H9 (cell line): ENCODE results near the gene CAMK2N2. TPM values are rescaled to one million over a fixed set of nuclear protein-coding genes. Genes with fewer than 3 reads are reported as not detected.

Experiments used
- DNase-seq: peaks from one replicate; pipeline ENCODE4 v3.0.0-alpha.2; 2017
- H2AFZ ChIP-seq: one replicate; pipeline ENCODE4 v1.6.1; 2013; ENCODE audit warnings: mild to moderate bottlenecking, low read length, control low read depth, moderate library complexity
- H2AK5ac ChIP-seq: 2 replicates; pipeline ENCODE4 v1.6.1; 2013; ENCODE audit warnings: low read length, control low read depth, mixed read lengths; ENCODE audit not compliant: insufficient read length
- H2BK120ac ChIP-seq: one replicate; pipeline ENCODE4 v1.6.1; 2013; ENCODE audit warnings: low read depth, mild to moderate bottlenecking, low read length, control low read depth, inconsistent platforms; ENCODE audit not compliant: poor library complexity, severe bottlenecking
- H2BK12ac ChIP-seq: 2 replicates; pipeline ENCODE4 v1.6.1; 2013; ENCODE audit warnings: low read length, control low read depth, mixed read lengths, low read depth; ENCODE audit not compliant: insufficient read length
- H2BK15ac ChIP-seq: 2 replicates; pipeline ENCODE4 v1.6.1; 2013; ENCODE audit warnings: low read depth, low read length, control low read depth
- H2BK20ac ChIP-seq: one replicate; pipeline ENCODE4 v1.6.1; 2013; ENCODE audit warnings: low read depth, mild to moderate bottlenecking, low read length, control low read depth, inconsistent platforms; ENCODE audit not compliant: poor library complexity, severe bottlenecking
- H2BK5ac ChIP-seq: 2 replicates; pipeline ENCODE4 v1.6.1; 2013; ENCODE audit warnings: low read length, control low read depth, mixed read lengths; ENCODE audit not compliant: insufficient read length
- H3K14ac ChIP-seq: 2 replicates; pipeline ENCODE4 v1.6.1; 2013; ENCODE audit warnings: low read length, control low read depth; ENCODE audit not compliant: insufficient read depth
- H3K18ac ChIP-seq: 2 replicates; pipeline ENCODE4 v1.6.1; 2013; ENCODE audit warnings: low read depth, mild to moderate bottlenecking, mixed read lengths, low read length, control low read depth; ENCODE audit not compliant: insufficient read length
- H3K23ac ChIP-seq: 2 replicates; pipeline ENCODE4 v1.6.1; 2013; ENCODE audit warnings: low read length, control low read depth, mixed read lengths, low read depth; ENCODE audit not compliant: insufficient read length
- H3K23me2 ChIP-seq: 2 replicates; pipeline ENCODE4 v1.6.1; 2013; ENCODE audit warnings: low read depth, mild to moderate bottlenecking, mixed read lengths, low read length, control low read depth; ENCODE audit not compliant: insufficient read length, poor library complexity, severe bottlenecking
- H3K27ac ChIP-seq: 2 replicates; pipeline ENCODE4 v1.5.1; 2013; ENCODE audit warnings: low read length, control low read depth, mixed read lengths, low read depth; ENCODE audit not compliant: insufficient read length
- H3K27me3 ChIP-seq: 2 replicates; pipeline ENCODE4 v1.6.1; 2013; ENCODE audit warnings: low read length, control low read depth, inconsistent platforms; ENCODE audit not compliant: insufficient read depth
- H3K4ac ChIP-seq: 2 replicates; pipeline ENCODE4 v1.6.1; 2013; ENCODE audit warnings: low read depth, mild to moderate bottlenecking, control low read depth, inconsistent platforms, low read length, moderate library complexity
- H3K4me1 ChIP-seq: 2 replicates; pipeline ENCODE4 v1.6.1; 2013; ENCODE audit warnings: low read length, control low read depth, inconsistent platforms; ENCODE audit not compliant: insufficient read depth
- H3K4me2 ChIP-seq: 2 replicates; pipeline ENCODE4 v1.6.1; 2013; ENCODE audit warnings: low read length, control low read depth, mixed read lengths; ENCODE audit not compliant: insufficient read length, insufficient read depth
- H3K56ac ChIP-seq: 2 replicates; pipeline ENCODE4 v1.6.1; 2013; ENCODE audit warnings: low read depth, mild to moderate bottlenecking, mixed read lengths, low read length, control low read depth; ENCODE audit not compliant: insufficient read length
- H3K79me1 ChIP-seq: 2 replicates; pipeline ENCODE4 v1.6.1; 2013; ENCODE audit warnings: low read depth, mild to moderate bottlenecking, moderate library complexity, low read length, control low read depth, inconsistent platforms; ENCODE audit not compliant: insufficient read depth, poor library complexity, severe bottlenecking
- H3K79me2 ChIP-seq: 2 replicates; pipeline ENCODE4 v1.6.1; 2013; ENCODE audit warnings: low read length, control low read depth, inconsistent platforms; ENCODE audit not compliant: insufficient read depth
- H3K9ac ChIP-seq: 2 replicates; pipeline ENCODE4 v1.6.1; 2013; ENCODE audit warnings: low read length, control low read depth, mixed read lengths; ENCODE audit not compliant: insufficient read length; ENCODE audit errors: extremely low read depth
- H3K9me3 ChIP-seq: one replicate; pipeline ENCODE4 v1.6.1; 2013; ENCODE audit warnings: low read depth, low read length, inconsistent platforms; ENCODE audit not compliant: control insufficient read depth
- H3T11ph ChIP-seq: one replicate; pipeline ENCODE4 v1.6.1; 2013; ENCODE audit warnings: mild to moderate bottlenecking, low read length, control low read depth, inconsistent platforms
- H4K20me1 ChIP-seq: one replicate; pipeline ENCODE4 v1.6.1; 2013; ENCODE audit not compliant: control insufficient read depth, insufficient read length, insufficient read depth
- H4K5ac ChIP-seq: 2 replicates; pipeline ENCODE4 v1.6.1; 2013; ENCODE audit warnings: low read depth, mild to moderate bottlenecking, mixed read lengths, low read length, control low read depth; ENCODE audit not compliant: insufficient read length
- H4K8ac ChIP-seq: replicated peaks from 2 replicates; pipeline ENCODE4 v1.6.1; 2013; ENCODE audit warnings: low read length, control low read depth, mixed read lengths, low read depth; ENCODE audit not compliant: insufficient read length
- H4K91ac ChIP-seq: 2 replicates; pipeline ENCODE4 v1.6.1; 2013; ENCODE audit warnings: low read depth, mild to moderate bottlenecking, moderate library complexity, mixed read lengths, low read length, control low read depth; ENCODE audit not compliant: insufficient read length
- H3K27ac Mint-ChIP-seq, 3 experiments: 2 replicates in 2 of 3; 3 replicates in 1 of 3; pipeline ENCODE4 v1.8.0; 2020 to 2021; ENCODE audit warnings: mixed read lengths in 3 of 3, mild to moderate bottlenecking in 1 of 3, moderate library complexity in 1 of 3
- H3K27me3 Mint-ChIP-seq: 2 replicates; pipeline ENCODE4 v1.8.0; 2021; ENCODE audit warnings: low read depth, mild to moderate bottlenecking, moderate library complexity, mixed read lengths
- H3K36me3 Mint-ChIP-seq, 3 experiments: 2 replicates in 2 of 3; 3 replicates in 1 of 3; pipeline ENCODE4 v1.8.0; 2020 to 2021; ENCODE audit warnings: low read depth in 3 of 3, mixed read lengths in 3 of 3; ENCODE audit not compliant: insufficient read depth in 1 of 3
- H3K4me1 Mint-ChIP-seq, 2 experiments: 2 replicates each; pipeline ENCODE4 v1.8.0; 2020; ENCODE audit warnings: mixed read lengths in 2 of 2
- H3K4me3 Mint-ChIP-seq, 2 experiments: 2 replicates in 1 of 2; 3 replicates in 1 of 2; pipeline ENCODE4 v1.8.0; 2020 to 2021; ENCODE audit warnings: mild to moderate bottlenecking in 2 of 2, mixed read lengths in 2 of 2, moderate library complexity in 1 of 2
- H3K9me3 Mint-ChIP-seq, 2 experiments: 2 replicates in 1 of 2; 3 replicates in 1 of 2; pipeline ENCODE4 v1.8.0; 2020; ENCODE audit warnings: mild to moderate bottlenecking in 2 of 2, mixed read lengths in 2 of 2, moderate library complexity in 1 of 2
- CTCF ChIP-seq: fragments of 200-600 bp; sonication (generic); conservative IDR thresholded peaks from 3 replicates; pipeline ENCODE4 v1.8.0; 2021; ENCODE audit warnings: antibody characterized with exemption, mild to moderate bottlenecking
- WGBS: extraction: QIAGEN DNeasy Blood & Tissue Kit; methylation state at CpG from one replicate; pipeline ENCODE4 v1.1.7; 2013; ENCODE audit warnings: missing lambda C conversion rate, low lambda C conversion rate, mixed read lengths; ENCODE audit not compliant: insufficient read length; ENCODE audit errors: extremely low coverage; 5-methylcytosine and 5-hydroxymethylcytosine counted together
- total RNA-seq: library from RNA; stranded (reverse); gene quantifications from 2 replicates; pipeline ENCODE4 v1.2.1, GENCODE V29; 2021

The CAMK2N2 gene
- total RNA-seq, 1 experiment from 2014 or later, result 12.6 TPM

- no peaks in the 10 kb centered on the region for H3K9me3 ChIP-seq
- H3K27me3 ChIP-seq, result no peaks in the 10 kb centered on the region
- no peak within 1 kb of the TSS for H3K18ac ChIP-seq
- no peak within 1 kb of the TSS for H3K4ac ChIP-seq
- no peak within 1 kb of the TSS for H2BK20ac ChIP-seq
- no peak within 1 kb of the TSS for H3K27ac ChIP-seq
- peaks cover 9 to 11% of the 10 kb centered on the region in 2 experiments for H3K4me1 Mint-ChIP-seq
- H3K23ac ChIP-seq, result no peak within 1 kb of the TSS
- H3K4me2 ChIP-seq, result peak within 1 kb of the TSS; percentile 74
- no peak within 1 kb of the TSS for H2BK120ac ChIP-seq
- no peak within 1 kb of the TSS for H4K91ac ChIP-seq
- H3K27ac Mint-ChIP-seq, result peak within 1 kb of the TSS; percentile 88 to 90 (median 89)
- TF ChIP-seq CTCF, result no peak
- no peak within 1 kb of the TSS for H4K5ac ChIP-seq
- H3T11ph ChIP-seq, result no peak within 1 kb of the TSS
- H2BK5ac ChIP-seq, result no peak within 1 kb of the TSS
- no peak within 1 kb of the TSS for H2AFZ ChIP-seq
- no CpG with 5 or more reads among the region's 78 CpGs for WGBS
- no peak within 1 kb of the TSS for H4K8ac ChIP-seq
- peak; percentile 97 for DNase-seq
- H2BK15ac ChIP-seq, result no peak within 1 kb of the TSS
- peak within 1 kb of the TSS; percentile 77 for H3K14ac ChIP-seq
- H3K23me2 ChIP-seq, result peaks cover 6% of the 10 kb centered on the region
- peaks cover 3% of the 10 kb centered on the region; the same call in 1 of the 2 replicates for H3K27me3 Mint-ChIP-seq
- H3K36me3 Mint-ChIP-seq, result peaks cover 36 to 45% (median 44%) of the 10 kb centered on the region in 3 experiments
- H3K79me2 ChIP-seq, result peaks cover 11% of the 10 kb centered on the region; the same call in 1 of the 2 replicates
- peak within 1 kb of the TSS; percentile 96 to 99 for H3K4me3 Mint-ChIP-seq
- no peak within 1 kb of the TSS for H2AK5ac ChIP-seq
- H3K79me1 ChIP-seq, result no peaks in the 10 kb centered on the region
- no peaks in the 10 kb centered on the region for H4K20me1 ChIP-seq
- H3K4me1 ChIP-seq, result no peaks in the 10 kb centered on the region
- H3K9me3 Mint-ChIP-seq, result no peaks in the 10 kb centered on the region; a peak in 1 of 5 replicates
- H3K9ac ChIP-seq, result peak within 1 kb of the TSS; percentile 89
- no peak within 1 kb of the TSS for H3K56ac ChIP-seq
- no peak within 1 kb of the TSS for H2BK12ac ChIP-seq
These were observed 37.6 kb upstream of the CAMK2N2 start, which contains the start of gene PSMD2 for GRCh38 chr3:184298759-184299487. Gene PSMD2 (plus strand): TSS chr3:184299241. CDS start chr3:184299267, 26 bp downstream.
